A673 (cell line): Measurements from ENCODE around the gene HRH2. TPM values are rescaled to one million over a fixed set of nuclear protein-coding genes. Genes with fewer than 3 reads are reported as not detected.

Experiments
- BruUV-seq: library from RNA; stranded (reverse); fragments of 400-500 nt; replicated peaks from 2 replicates; lab custom pipeline; 2021; lab: Mats Ljungman, UMichigan
- CTCF ChIA-PET: fragments of 300-600 bp; sonication (Branson Sonifier 250); formaldehyde crosslinking; loops from one replicate; lab custom pipeline; 2022; ENCODE audit warnings: antibody characterized with exemption; lab: Charles Lee
- POLR2A ChIA-PET: fragments of 300-600 bp; sonication (Branson Sonifier 250); formaldehyde crosslinking; loops from one replicate; lab custom pipeline; 2022; ENCODE audit warnings: antibody characterized with exemption; ENCODE audit not compliant: low non-redundant PET; lab: Charles Lee
- DNase-seq: peaks from one replicate; pipeline ENCODE4 v3.0.0-alpha.2; 2015; ENCODE audit warnings: low spot score
- H3K27ac ChIP-seq: fragments of 200-600 bp; sonication (generic); 2 replicates; pipeline ENCODE4 v1.5.1; 2016; ENCODE audit warnings: mixed run types, low read depth, mild to moderate bottlenecking, mixed read lengths, antibody characterized with exemption, low read length; ENCODE audit not compliant: poor library complexity, severe bottlenecking
- H3K27me3 ChIP-seq: fragments of 200-600 bp; sonication (generic); replicated peaks from 2 replicates; pipeline ENCODE4 v1.6.1; 2017; ENCODE audit warnings: mixed run types, low read depth, mild to moderate bottlenecking, mixed read lengths, antibody characterized with exemption, low read length; ENCODE audit not compliant: insufficient read depth, poor library complexity
- H3K36me3 ChIP-seq: fragments of 200-600 bp; sonication (generic); 2 replicates; pipeline ENCODE4 v1.6.1; 2016; ENCODE audit warnings: mixed run types, mild to moderate bottlenecking, mixed read lengths, antibody characterized with exemption, low read length; ENCODE audit not compliant: insufficient read depth, poor library complexity, severe bottlenecking
- H3K4me1 ChIP-seq: fragments of 200-600 bp; sonication (generic); 2 replicates; pipeline ENCODE4 v1.6.1; 2017; ENCODE audit warnings: mixed run types, mild to moderate bottlenecking, mixed read lengths, antibody characterized with exemption, low read length; ENCODE audit not compliant: insufficient read depth, poor library complexity, severe bottlenecking
- H3K4me3 ChIP-seq: fragments of 200-600 bp; sonication (generic); 2 replicates; pipeline ENCODE4 v1.5.1; 2016; ENCODE audit warnings: low read depth, mixed run types, mild to moderate bottlenecking, mixed read lengths, low read length; ENCODE audit not compliant: poor library complexity, severe bottlenecking
- H3K9me3 ChIP-seq: fragments of 200-600 bp; sonication (generic); 2 replicates; pipeline ENCODE4 v1.6.1; 2016; ENCODE audit warnings: mixed run types, low read depth, mild to moderate bottlenecking, mixed read lengths, antibody characterized with exemption, low read length; ENCODE audit not compliant: poor library complexity, severe bottlenecking
- EZH2 ChIP-seq: fragments of 200-600 bp; sonication (generic); IDR thresholded peaks from 2 replicates; pipeline ENCODE4 v1.6.1; 2017; ENCODE audit warnings: borderline replicate concordance, low read depth, mild to moderate bottlenecking, mixed read lengths, antibody characterized with exemption, low read length; ENCODE audit not compliant: poor library complexity, severe bottlenecking
- intact Hi-C: fragments of 100-400 bp; cut with micrococcal nuclease; formaldehyde crosslinking; loops from one replicate; pipeline ENCODE4 v1.10.0; 2022; ENCODE audit not compliant: unreplicated experiment
- total RNA-seq: library from RNA; stranded (reverse); gene quantifications from 2 replicates; pipeline ENCODE4 v1.2.3, GENCODE V29; 2021
- TF ChIP-seq, protein P1 (sequence below): fragments of 300-800, 200-600 bp; sonication (generic); conservative IDR thresholded peaks from 2 replicates; pipeline ENCODE4 v1.5.1; 2017; ENCODE audit warnings: low read depth, mild to moderate bottlenecking, antibody characterized with exemption, low read length, moderate library complexity, mixed read lengths

Gene HRH2
- total RNA-seq, 1 experiment from 2014 or later, result not detected

DNA sequence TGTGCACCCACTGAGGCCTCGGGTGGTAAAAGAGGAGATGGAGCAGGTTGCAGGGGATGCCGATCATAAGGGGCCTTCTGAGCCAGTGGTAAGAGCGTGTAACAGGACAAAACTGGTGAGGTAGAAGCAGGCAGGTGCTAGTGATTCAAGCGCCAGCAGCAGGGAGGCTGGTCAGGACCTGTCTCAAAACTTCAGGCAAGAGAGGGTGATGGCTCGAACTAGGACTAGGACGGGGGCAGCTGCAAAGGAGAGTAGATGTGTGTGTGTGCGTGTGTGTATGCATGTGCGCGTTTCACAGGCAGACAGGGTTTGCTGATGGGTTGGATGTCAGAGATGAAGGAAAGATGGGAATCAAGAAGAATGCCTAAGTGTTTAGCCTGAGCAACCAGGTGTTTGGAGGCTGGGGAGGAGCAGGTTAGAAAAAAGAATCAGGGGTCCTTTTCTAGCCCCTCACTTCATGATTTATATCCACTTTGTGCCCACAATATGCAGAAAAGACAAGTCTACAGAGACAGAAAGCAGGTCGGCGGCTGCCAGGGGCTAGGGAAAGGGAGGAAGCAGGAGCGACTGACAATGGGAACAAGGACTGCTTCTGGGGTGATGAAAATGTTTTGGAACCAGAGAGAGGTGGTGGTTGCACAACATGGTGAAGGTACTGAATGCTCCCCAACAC lies 15.2 kb downstream of the HRH2 start:
- ChIA-PET POLR2A (no interaction called here), CTCF (no interaction called here)
- Histone ChIP-seq H3K9me3 (no peaks in the 10 kb centered on the region), H3K27ac (no peak overlapping the region), H3K36me3 (no peaks in the 10 kb centered on the region), H3K4me1 (no peaks in the 10 kb centered on the region), H3K27me3 (peaks cover 28% of the 10 kb centered on the region), H3K4me3 (no peak overlapping the region)
- no peak for DNase-seq
- BruUV-seq, result no TSS peak
- TF ChIP-seq EZH2, result no peak
- TF ChIP-seq, protein P1, sequence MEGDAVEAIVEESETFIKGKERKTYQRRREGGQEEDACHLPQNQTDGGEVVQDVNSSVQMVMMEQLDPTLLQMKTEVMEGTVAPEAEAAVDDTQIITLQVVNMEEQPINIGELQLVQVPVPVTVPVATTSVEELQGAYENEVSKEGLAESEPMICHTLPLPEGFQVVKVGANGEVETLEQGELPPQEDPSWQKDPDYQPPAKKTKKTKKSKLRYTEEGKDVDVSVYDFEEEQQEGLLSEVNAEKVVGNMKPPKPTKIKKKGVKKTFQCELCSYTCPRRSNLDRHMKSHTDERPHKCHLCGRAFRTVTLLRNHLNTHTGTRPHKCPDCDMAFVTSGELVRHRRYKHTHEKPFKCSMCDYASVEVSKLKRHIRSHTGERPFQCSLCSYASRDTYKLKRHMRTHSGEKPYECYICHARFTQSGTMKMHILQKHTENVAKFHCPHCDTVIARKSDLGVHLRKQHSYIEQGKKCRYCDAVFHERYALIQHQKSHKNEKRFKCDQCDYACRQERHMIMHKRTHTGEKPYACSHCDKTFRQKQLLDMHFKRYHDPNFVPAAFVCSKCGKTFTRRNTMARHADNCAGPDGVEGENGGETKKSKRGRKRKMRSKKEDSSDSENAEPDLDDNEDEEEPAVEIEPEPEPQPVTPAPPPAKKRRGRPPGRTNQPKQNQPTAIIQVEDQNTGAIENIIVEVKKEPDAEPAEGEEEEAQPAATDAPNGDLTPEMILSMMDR, result no peak
- intact Hi-C loops, result no loop called here

GRCh38 chr5:175674731-175675346 lies 17.0 kb downstream of the HRH2 start:
- H3K27ac ChIP-seq, result no peak overlapping the region
- DNase-seq, result no peak
- TF ChIP-seq, protein P1, result no peak
- no peak for TF ChIP-seq EZH2
- intact Hi-C loops, result no loop called here
- BruUV-seq, result no TSS peak
- H3K27me3 ChIP-seq, result peaks cover 45% of the 10 kb centered on the region
- H3K4me3 ChIP-seq, result no peak overlapping the region
- POLR2A ChIA-PET, result no interaction called here
- no peaks in the 10 kb centered on the region for H3K4me1 ChIP-seq
- H3K36me3 ChIP-seq, result no peaks in the 10 kb centered on the region
- no peaks in the 10 kb centered on the region for H3K9me3 ChIP-seq
- CTCF ChIA-PET, result no interaction called here

DNA sequence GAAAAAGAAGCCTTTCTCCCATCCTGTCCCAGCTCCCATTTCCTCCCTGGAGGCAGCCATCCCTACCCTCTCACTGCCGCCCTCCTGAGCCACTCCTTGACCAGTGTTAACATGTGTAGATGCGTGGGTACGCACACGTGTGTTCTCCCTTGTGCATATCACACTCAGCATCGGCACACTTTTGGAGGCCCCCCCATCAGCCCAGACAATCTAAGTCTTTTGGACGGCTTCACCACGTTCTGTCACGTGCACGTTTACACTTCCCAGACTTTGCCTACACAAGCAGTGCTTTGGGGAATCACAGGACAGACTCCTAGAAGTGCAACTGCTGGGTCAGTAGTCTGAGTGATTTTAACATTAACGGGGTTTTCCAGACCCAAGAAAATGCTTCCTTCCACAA lies 18.0 kb downstream of the HRH2 start:
- intact Hi-C loops, result no loop called here
- H3K36me3 ChIP-seq, result no peaks in the 10 kb centered on the region
- H3K4me1 ChIP-seq, result no peaks in the 10 kb centered on the region
- peaks cover 55% of the 10 kb centered on the region for H3K27me3 ChIP-seq
- H3K27ac ChIP-seq, result no peak overlapping the region
- TF ChIP-seq, protein P1, result no peak
- no peak for TF ChIP-seq EZH2
- no TSS peak for BruUV-seq
- ChIA-PET POLR2A (no interaction called here), CTCF (no interaction called here)
- H3K9me3 ChIP-seq, result no peaks in the 10 kb centered on the region
- no peak overlapping the region for H3K4me3 ChIP-seq
- DNase-seq, result no peak
